Hematopoietic multipotent progenitor cell treated with erythropoietin and hydrocortisone succinate and interleukin-3 and kit ligand, for 6 days (in vitro differentiated cells): ENCODE data around the gene LILRB3.
"Not testable (repeated sequence)": the region's sequence is repeated elsewhere in the genome, so short reads cannot be mapped to it uniquely, and the experiment has no call there.

ENCODE experiments used
- DNase-seq: peaks from one replicate; pipeline ENCODE4 v3.0.0-alpha.2; 2015

Gene LILRB3

GRCh38 chr19:54189145-54189734, 33.6 kb downstream of the LILRB3 start, which contains the start of gene MBOAT7:
TSS of gene MBOAT7 (minus strand) at chr19:54189580. CDS start at chr19:54188508, 1,072 bp downstream.
- DNase-seq = no peak

GRCh38 chr19:54188215-54188871, 34.5 kb downstream of the LILRB3 start:
- DNase-seq = peak; percentile 92

DNA sequence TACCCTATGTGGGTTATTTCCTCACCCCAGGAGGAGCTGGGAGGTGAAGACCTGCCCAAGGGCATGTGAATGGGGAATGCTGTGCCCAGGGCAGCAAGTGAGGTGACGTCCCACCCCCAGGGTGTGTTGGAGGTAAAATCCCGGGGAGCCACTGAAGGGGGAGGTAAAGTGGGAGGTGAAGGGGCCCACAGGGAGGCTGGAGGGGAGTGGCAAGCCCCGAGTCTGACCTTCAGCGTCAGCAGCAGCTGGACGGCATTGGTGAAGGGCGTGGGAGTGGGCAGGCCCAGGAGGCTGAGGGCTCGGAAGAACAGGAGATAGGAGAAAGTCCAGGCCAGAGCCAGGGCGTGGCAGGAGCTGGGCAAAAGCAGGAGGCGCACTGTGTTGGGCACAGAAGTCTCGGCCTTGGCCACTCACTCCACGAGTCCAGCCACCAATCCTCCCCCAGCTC, 35.8 kb downstream of the LILRB3 start:
- DNase-seq = no peak

DNA sequence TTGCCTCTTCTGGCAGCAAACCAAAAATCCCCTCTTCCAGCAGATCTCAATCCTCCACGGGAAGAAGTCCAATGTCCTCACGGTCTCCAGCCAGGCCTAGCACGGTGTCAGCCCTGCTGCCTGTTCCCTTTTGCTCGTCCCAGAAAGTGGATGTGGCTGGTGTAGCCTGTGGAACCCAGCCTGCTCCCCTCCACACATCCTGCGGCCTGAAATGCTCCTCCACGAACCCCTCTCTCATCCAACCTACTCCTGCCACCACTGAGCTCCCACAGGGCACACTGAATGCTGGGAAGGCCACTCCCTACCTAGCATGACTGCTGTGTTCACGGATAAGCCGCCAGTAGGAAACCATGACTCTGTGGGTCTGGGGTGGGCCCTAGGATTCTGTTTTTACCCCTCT, 36.5 kb downstream of the LILRB3 start:
- DNase-seq = no peak

DNA sequence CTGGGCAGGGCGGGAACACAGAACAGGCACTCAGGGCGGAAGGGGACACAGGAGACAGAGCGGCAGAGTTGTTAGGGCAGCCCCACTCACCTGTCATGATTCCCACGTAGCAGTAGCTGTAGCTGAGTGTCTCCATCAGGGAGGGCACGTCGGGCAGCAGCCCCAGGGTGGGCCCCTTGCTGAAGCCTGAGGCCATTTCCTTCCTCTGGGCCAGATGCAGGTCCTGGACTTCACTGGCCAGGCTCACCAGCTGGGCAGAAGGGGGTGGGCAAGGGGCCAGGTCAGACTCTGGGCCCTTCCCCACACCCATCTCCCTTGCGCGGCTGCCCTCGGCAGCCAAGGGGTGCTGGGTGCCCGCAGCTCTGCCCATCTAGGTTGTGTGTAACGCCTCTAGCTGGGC, 39.4 kb downstream of the LILRB3 start:
- DNase-seq = no peak

- not testable (repeated sequence) for DNase-seq
These were observed 40.9 kb downstream of the LILRB3 start for GRCh38 chr19:54181894-54182293.

- DNase-seq = no peak
These were observed 42.1 kb downstream of the LILRB3 start for GRCh38 chr19:54180691-54181091.

- peak; percentile 61 for DNase-seq
These were observed 42.8 kb downstream of the LILRB3 start for GRCh38 chr19:54179921-54180461.

GRCh38 chr19:54179262-54179852, 43.5 kb downstream of the LILRB3 start:
- DNase-seq = no peak

DNA sequence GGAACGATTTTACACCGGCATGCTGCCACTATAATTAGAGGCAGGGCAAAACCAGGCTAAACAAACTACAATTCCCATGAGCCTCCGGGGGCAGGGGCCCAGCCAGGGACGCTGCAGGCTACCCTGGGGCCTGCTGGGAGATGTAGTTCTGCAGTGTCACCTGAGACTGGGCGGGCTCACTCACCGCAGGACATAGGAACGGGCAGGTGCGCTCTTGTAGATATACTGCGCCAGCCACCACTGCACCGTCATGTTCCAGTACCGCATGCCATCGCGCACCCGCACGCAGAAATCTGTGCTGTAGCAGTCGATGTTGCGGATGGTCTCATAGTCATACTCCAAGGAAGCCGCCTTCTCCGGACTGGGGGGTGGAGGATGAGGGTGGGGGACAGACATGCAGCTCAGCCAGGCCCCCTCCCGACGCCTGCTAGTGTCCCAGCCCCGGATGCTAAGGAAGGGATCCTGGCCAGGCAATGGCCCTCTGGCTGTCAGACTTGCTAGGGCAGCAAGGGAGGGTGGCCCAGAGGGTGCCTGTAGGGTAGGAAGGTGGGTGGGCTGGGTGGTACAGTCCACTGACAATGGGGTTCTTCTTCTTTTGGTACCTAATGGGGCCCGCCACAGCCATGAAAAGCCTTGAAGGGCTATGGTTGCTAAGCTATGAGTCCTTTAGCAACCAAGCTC, 44.1 kb downstream of the LILRB3 start:
- peak; percentile 68 for DNase-seq

DNA sequence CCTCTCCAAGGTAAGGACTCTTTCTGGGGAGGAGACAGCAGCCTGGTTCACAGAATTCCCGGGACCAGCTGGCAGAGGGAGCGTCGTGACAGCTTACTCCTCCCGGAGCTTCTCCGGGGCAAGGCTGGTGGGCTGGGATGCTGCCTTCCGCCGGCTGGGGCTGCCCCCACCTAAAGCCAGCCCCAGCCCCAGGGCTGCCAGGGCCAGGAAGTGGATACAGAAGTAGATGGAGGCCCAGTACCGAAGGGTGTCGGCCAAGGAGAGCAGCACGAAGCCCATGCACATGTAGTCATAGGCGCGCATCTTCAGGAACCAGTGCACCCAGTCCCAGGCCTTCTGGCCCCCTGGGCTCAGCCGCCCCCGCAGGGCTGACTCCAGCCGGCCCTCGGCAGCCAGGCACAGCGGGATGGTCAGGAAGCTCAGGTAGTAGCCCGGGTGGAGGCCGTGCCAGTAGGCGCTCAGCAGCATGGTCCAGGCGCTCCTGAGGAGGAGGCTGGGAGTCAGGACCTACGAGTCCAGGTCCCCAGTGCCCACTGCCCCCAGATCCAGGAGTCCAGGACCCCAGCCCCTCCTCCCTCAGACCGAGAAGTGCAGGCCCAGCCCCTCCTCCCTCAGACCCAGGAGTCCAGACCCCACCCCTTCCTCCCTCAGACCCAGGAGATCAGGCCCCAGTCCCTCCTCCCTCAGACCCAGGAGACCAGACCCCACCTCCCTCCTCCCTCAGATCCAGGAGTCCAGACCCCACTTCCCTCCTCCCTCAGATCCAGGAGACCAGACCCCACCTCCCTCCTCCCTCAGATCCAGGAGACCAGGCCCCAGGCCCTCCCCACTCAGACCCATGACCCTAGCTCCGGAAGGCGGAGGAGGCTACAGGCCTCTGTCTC, 48.6 kb downstream of the LILRB3 start:
- DNase-seq = no peak

DNA sequence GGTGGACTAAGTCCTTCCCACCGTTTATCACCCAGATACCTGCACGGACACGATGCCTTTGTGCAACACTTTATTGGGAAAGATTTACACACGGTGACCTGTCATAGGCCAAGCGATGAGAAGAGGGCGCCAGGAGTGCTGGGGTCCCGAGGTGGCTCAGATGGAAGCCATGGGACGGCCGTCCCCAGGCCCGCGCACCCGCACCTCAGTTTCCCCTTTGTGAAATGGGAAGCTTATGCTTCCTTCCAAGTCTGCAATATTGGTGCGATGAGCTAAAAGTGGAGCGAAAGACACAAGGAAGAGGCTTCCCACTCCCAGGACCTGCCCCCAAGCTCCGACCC, 49.5 kb downstream of the LILRB3 start:
- no peak for DNase-seq

GRCh38 chr19:54172471-54173358, 50.1 kb downstream of the LILRB3 start, which contains the start of gene TMC4:
TSS of gene TMC4 (minus strand) at chr19:54173160. CDS start at chr19:54173117, 43 bp downstream.
- no peak for DNase-seq

DNA sequence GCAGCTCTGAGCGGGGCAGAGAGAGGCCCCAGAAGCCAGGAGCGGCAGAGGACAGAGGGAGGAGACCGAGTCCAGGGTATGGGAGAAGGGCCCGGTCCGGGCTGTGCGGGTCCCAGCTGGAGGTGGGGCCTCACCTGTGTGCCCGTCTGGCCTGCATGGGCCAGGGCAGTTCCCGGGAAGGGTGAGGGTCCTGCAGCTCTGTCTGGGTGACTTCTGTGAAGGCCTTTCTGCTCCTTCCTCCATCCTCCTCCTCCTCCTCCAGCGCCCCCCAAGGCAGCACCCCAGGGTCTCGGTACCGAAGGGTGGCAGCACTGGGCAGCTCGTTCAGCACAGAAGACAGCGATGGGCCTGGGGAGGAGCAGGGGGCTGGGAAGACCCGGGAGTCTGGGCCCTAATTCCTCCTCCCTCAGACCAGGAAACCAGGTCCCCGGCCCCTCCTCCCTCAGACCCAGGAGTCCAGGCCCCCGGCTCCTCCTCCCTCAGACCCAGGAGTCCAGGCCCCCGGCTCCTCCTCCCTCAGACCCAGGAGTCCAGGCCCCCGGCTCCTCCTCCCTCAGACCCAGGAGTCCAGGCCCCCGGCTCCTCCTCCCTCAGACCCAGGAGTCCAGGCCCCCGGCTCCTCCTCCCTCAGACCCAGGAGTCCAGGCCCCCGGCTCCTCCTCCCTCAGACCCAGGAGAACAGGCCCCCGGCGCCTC, 50.9 kb downstream of the LILRB3 start:
- not testable (repeated sequence) for DNase-seq

GRCh38 chr19:54169149-54169740, 53.6 kb downstream of the LILRB3 start:
- no peak for DNase-seq

DNA sequence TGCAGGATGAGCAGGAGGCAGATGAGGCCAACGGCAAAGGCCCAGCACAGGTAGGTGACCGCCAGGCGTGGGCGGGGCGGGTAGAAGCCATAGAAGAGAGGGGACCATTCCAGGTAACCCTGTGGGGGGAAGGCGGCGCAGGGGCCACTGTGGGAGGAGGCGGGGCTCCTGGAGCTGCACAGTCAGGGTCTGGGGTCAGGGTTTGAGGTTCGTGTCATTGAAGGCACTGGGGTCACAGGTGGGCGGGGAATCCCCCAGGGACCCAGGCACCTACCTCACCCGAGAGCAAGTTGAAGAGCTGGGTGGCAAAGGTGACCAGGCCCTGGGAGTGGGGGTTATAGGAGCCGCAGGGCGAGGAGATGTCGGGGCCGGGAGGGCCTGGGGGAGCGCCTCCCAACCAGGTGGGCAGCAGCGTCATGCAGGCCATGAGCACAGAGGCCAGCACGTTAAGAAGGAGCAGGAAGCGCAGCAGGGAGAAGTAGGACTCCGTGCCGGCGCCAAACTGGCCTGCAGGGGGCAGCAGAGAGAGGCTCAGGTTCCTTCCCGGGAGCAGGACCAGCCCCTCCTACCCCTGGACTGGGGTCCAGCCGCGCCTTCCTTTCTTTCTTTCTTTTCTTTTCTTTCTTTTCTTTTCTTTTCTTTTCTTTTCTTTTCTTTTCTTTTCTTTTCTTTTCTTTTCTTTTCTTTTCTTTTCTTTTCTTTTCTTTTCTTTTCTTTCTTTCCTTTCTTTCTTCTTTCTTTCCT, 54.5 kb downstream of the LILRB3 start:
- peak; percentile 94 for DNase-seq
